ENCODE results near the gene IQSEC1. TPM values are rescaled to one million over a fixed set of nuclear protein-coding genes. Genes with fewer than 3 reads are reported as not detected.

IQSEC1 gene
- total and polyA plus RNA-seq, 9 of the 15 experiments (the other 6 are each of a cell fraction or from before 2014, with no cell fraction given), result 0.56 to 39.0 (median 6.8) TPM

GRCh38 chr3:12891985-12892839 lies 181.0 kb downstream of the IQSEC1 start (continued):
- TF ChIP-seq MGA (IDR thresholded peaks at IDR 0.05) (no peak), NFRKB (IDR thresholded peaks at IDR 0.05; ENCODE audit: low read depth) (no peak), ATF3 (IDR thresholded peaks at IDR 0.05) (no peak), ATF3 (CRISPR knock-in tag; conservative IDR thresholded peaks at IDR 0.05) (0 out of 2 replicates have a peak, but pooled peaks have one; percentile 40), NFATC3 (IDR thresholded peaks at IDR 0.05) (no peak), RHOXF2B (CRISPR knock-in tag; conservative IDR thresholded peaks at IDR 0.05) (no peak), SNRNP70 (optimal IDR thresholded peaks at IDR 0.05; ENCODE audit: low read depth, low read length) (no peak), HDAC6 (IDR thresholded peaks at IDR 0.05; ENCODE audit: low read depth, low read length) (no peak)
